Esophagus mucosa (tissue), 1 donor: Measurements from ENCODE around the gene ADAMTS2. TPM values are rescaled to one million over a fixed set of nuclear protein-coding genes. Genes with fewer than 3 reads are reported as not detected.

Source experiments
- ATAC-seq: fragments of 200-7000 bp; cut with Tn5 transposase; one replicate; pipeline ENCODE4 v1.9.1; 2020
- total RNA-seq: library from RNA; stranded (reverse); gene quantifications from one replicate; pipeline ENCODE4 v1.2.4, GENCODE V29; 2023
- donor health status: DM: yes; HTN: yes; CAD: no.

ADAMTS2 gene
- total RNA-seq, 1 donor from 2014 or later: 3.5 TPM

- ATAC-seq: no peak
Observed at GRCh38 chr5:179080724-179081123, 264.5 kb downstream of the ADAMTS2 start.

GRCh38 chr5:179079165-179079987 lies 265.9 kb downstream of the ADAMTS2 start:
- ATAC-seq: no peak

GRCh38 chr5:179065703-179066102 lies 279.6 kb downstream of the ADAMTS2 start:
- ATAC-seq: no peak

- no peak for ATAC-seq
Observed at GRCh38 chr5:179061025-179061424, 284.2 kb downstream of the ADAMTS2 start.

Other genes with a start within 250 kb of the ADAMTS2 start
- gene RUFY1, start 205.1 kb upstream of the ADAMTS2 start, total RNA-seq: 30.6 TPM